H1 (cell line): ENCODE measurements around the gene MROH7. TPM values are rescaled to one million over a fixed set of nuclear protein-coding genes. Genes with fewer than 3 reads are reported as not detected.

Experiments
- CEBPB ChIP-seq: IDR thresholded peaks from 2 replicates; pipeline ENCODE4 v1.6.1; 2012; ENCODE audit warnings: low read depth, low read length
- CHD1 ChIP-seq: IDR thresholded peaks from 2 replicates; pipeline ENCODE4 v1.6.1; 2012; ENCODE audit warnings: low read depth, low read length, improper control_type of control experiment
- KDM1A ChIP-seq: fragments of 200-600, 300-600 bp; sonication (generic); IDR thresholded peaks from 2 replicates; pipeline ENCODE4 v1.7.1; 2016; ENCODE audit warnings: mild to moderate bottlenecking, low read length, borderline replicate concordance
- PHF8 ChIP-seq: fragments of 200-600 bp; sonication (generic); conservative IDR thresholded peaks from 2 replicates; pipeline ENCODE4 v1.7.1; 2012; ENCODE audit warnings: low read depth, mild to moderate bottlenecking, inconsistent platforms, low read length, moderate library complexity
- SIN3A ChIP-seq, 2 experiments: IDR thresholded peaks in 1 of 2; conservative IDR thresholded peaks in 1 of 2; 2 replicates each; pipeline ENCODE4 v1.6.1; 2011 to 2012; ENCODE audit warnings: low read length in 2 of 2, improper control_type of control experiment in 1 of 2, low read depth in 1 of 2, mild to moderate bottlenecking in 1 of 2
- polyA plus RNA-seq, 7 experiments: library from polyadenylated mRNA; depleted of rRNA in 3 of 7; stranded (reverse) in 5 of 7; unstranded in 2 of 7; fragments of >200 nt in 5 of 7; fragments of 200-250 nt in 2 of 7; gene quantifications; 1 replicate in 5 of 7; 2 replicates in 1 of 7; 4 replicates in 1 of 7; pipeline versions ENCODE4 v1.2.1 to v1.2.3, GENCODE V29; 2011 to 2013; ENCODE audit warnings: missing spikeins in 2 of 7, mixed read lengths in 2 of 7
- total RNA-seq: library from RNA; stranded (reverse); fragmentation: NEBNext Ultra II Directional; extraction: Animal tissue kit (Norgen Biotek cat#: 25700); gene quantifications from 2 replicates; pipeline ENCODE4 v1.2.1, GENCODE V29; 2021
- TF ChIP-seq, protein P1 (sequence below): fragments of 300-600 bp; sonication (generic); IDR thresholded peaks from 2 replicates; pipeline ENCODE4 v1.7.1; 2012; ENCODE audit warnings: low read length, moderate library complexity, mild to moderate bottlenecking, inconsistent platforms; ENCODE audit not compliant: insufficient replicate concordance

Gene MROH7
- total and polyA plus RNA-seq, 2 of the 8 experiments (the other 6 are each of a cell fraction or from before 2014, with no cell fraction given), result 0.07 to 0.20 TPM

DNA sequence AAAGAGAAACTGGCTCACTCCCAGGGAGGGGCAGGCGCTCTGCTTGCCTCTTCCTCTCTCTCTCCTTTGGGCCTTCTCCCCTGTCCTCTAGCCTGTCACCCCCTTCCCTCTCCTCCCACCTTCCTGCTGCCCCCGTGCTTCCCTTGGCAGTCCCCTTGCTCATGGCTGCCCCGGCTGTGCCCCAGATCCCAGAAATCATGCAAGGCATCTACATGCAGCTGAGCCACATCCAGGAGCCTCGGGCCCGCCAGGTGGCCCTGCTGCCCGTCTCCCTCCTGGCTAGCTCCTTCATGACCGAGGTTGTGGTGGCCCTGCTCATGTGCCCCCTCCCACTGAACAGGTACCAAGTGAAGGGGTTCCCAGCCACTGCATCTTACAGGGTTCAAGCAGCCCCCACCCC is 38.1 kb downstream of the MROH7 start (continued):
- no peak for TF ChIP-seq CEBPB
- no peak for TF ChIP-seq PHF8
- no peak for TF ChIP-seq CHD1
- no peak for TF ChIP-seq SIN3A (conservative IDR thresholded peaks at IDR 0.05 in 1 of 2, IDR thresholded peaks at IDR 0.05 in 1 of 2; ENCODE audit: low read depth in 1 of 2, low read length in 2 of 2)
- TF ChIP-seq KDM1A, result no peak
- TF ChIP-seq, protein P1, sequence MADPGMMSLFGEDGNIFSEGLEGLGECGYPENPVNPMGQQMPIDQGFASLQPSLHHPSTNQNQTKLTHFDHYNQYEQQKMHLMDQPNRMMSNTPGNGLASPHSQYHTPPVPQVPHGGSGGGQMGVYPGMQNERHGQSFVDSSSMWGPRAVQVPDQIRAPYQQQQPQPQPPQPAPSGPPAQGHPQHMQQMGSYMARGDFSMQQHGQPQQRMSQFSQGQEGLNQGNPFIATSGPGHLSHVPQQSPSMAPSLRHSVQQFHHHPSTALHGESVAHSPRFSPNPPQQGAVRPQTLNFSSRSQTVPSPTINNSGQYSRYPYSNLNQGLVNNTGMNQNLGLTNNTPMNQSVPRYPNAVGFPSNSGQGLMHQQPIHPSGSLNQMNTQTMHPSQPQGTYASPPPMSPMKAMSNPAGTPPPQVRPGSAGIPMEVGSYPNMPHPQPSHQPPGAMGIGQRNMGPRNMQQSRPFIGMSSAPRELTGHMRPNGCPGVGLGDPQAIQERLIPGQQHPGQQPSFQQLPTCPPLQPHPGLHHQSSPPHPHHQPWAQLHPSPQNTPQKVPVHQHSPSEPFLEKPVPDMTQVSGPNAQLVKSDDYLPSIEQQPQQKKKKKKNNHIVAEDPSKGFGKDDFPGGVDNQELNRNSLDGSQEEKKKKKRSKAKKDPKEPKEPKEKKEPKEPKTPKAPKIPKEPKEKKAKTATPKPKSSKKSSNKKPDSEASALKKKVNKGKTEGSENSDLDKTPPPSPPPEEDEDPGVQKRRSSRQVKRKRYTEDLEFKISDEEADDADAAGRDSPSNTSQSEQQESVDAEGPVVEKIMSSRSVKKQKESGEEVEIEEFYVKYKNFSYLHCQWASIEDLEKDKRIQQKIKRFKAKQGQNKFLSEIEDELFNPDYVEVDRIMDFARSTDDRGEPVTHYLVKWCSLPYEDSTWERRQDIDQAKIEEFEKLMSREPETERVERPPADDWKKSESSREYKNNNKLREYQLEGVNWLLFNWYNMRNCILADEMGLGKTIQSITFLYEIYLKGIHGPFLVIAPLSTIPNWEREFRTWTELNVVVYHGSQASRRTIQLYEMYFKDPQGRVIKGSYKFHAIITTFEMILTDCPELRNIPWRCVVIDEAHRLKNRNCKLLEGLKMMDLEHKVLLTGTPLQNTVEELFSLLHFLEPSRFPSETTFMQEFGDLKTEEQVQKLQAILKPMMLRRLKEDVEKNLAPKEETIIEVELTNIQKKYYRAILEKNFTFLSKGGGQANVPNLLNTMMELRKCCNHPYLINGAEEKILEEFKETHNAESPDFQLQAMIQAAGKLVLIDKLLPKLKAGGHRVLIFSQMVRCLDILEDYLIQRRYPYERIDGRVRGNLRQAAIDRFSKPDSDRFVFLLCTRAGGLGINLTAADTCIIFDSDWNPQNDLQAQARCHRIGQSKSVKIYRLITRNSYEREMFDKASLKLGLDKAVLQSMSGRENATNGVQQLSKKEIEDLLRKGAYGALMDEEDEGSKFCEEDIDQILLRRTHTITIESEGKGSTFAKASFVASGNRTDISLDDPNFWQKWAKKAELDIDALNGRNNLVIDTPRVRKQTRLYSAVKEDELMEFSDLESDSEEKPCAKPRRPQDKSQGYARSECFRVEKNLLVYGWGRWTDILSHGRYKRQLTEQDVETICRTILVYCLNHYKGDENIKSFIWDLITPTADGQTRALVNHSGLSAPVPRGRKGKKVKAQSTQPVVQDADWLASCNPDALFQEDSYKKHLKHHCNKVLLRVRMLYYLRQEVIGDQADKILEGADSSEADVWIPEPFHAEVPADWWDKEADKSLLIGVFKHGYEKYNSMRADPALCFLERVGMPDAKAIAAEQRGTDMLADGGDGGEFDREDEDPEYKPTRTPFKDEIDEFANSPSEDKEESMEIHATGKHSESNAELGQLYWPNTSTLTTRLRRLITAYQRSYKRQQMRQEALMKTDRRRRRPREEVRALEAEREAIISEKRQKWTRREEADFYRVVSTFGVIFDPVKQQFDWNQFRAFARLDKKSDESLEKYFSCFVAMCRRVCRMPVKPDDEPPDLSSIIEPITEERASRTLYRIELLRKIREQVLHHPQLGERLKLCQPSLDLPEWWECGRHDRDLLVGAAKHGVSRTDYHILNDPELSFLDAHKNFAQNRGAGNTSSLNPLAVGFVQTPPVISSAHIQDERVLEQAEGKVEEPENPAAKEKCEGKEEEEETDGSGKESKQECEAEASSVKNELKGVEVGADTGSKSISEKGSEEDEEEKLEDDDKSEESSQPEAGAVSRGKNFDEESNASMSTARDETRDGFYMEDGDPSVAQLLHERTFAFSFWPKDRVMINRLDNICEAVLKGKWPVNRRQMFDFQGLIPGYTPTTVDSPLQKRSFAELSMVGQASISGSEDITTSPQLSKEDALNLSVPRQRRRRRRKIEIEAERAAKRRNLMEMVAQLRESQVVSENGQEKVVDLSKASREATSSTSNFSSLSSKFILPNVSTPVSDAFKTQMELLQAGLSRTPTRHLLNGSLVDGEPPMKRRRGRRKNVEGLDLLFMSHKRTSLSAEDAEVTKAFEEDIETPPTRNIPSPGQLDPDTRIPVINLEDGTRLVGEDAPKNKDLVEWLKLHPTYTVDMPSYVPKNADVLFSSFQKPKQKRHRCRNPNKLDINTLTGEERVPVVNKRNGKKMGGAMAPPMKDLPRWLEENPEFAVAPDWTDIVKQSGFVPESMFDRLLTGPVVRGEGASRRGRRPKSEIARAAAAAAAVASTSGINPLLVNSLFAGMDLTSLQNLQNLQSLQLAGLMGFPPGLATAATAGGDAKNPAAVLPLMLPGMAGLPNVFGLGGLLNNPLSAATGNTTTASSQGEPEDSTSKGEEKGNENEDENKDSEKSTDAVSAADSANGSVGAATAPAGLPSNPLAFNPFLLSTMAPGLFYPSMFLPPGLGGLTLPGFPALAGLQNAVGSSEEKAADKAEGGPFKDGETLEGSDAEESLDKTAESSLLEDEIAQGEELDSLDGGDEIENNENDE, result no peak
